A673 (cell line): ENCODE measurements around the gene FAM24B.

Source experiments
- CTCF ChIP-seq: fragments of 300-800, 200-600 bp; sonication (generic); conservative IDR thresholded peaks from 2 replicates; pipeline ENCODE4 v1.5.1; 2017; ENCODE audit warnings: low read depth, mild to moderate bottlenecking, antibody characterized with exemption, low read length, moderate library complexity, mixed read lengths
- EZH2 ChIP-seq: fragments of 200-600 bp; sonication (generic); IDR thresholded peaks from 2 replicates; pipeline ENCODE4 v1.6.1; 2017; ENCODE audit warnings: borderline replicate concordance, low read depth, mild to moderate bottlenecking, mixed read lengths, antibody characterized with exemption, low read length; ENCODE audit not compliant: poor library complexity, severe bottlenecking

- TF ChIP-seq CTCF (no peak), EZH2 (no peak)
Observed at GRCh38 chr10:122815458-122815857, 63.9 kb downstream of the FAM24B start.
